Activated T-cell treated with anti-CD3 and anti-CD28 coated beads, Interleukin-2, amount 50 U/mL, for 4 hours (primary cell): Measurements from ENCODE around the gene C4orf51. TPM values are rescaled to one million over a fixed set of nuclear protein-coding genes. Genes with fewer than 3 reads are reported as not detected.
"Not testable (repeated sequence)": the region's sequence is repeated elsewhere in the genome, so short reads cannot be mapped to it uniquely, and the experiment has no call there.

Experiments
- ATAC-seq, 2 donors: fragments of 200-7000 bp; cut with Tn5 transposase; one replicate each; pipeline ENCODE4 v1.10.0; 2021
- DNase-seq: peaks from one replicate; pipeline ENCODE4 v3.0.0-alpha.2; 2020
- H3K27me3 Mint-ChIP-seq: one replicate; pipeline ENCODE4 v1.8.0; 2021; ENCODE audit warnings: low read depth, mixed read lengths
- H3K36me3 Mint-ChIP-seq: one replicate; pipeline ENCODE4 v1.8.0; 2022; ENCODE audit warnings: mixed read lengths; ENCODE audit not compliant: insufficient read depth
- H3K4me1 Mint-ChIP-seq: one replicate; pipeline ENCODE4 v1.8.0; 2021; ENCODE audit warnings: low read depth, mixed read lengths
- H3K4me3 Mint-ChIP-seq: one replicate; pipeline ENCODE4 v1.8.0; 2021; ENCODE audit warnings: mild to moderate bottlenecking, moderate library complexity, mixed read lengths
- H3K9me3 Mint-ChIP-seq: one replicate; pipeline ENCODE4 v1.8.0; 2021; ENCODE audit warnings: mixed read lengths
- total RNA-seq, 3 donors: library from RNA; stranded (reverse); gene quantifications; one replicate each; pipeline ENCODE4 v1.2.1, GENCODE V29; 2021

C4orf51 gene
- total RNA-seq: not detected

DNA sequence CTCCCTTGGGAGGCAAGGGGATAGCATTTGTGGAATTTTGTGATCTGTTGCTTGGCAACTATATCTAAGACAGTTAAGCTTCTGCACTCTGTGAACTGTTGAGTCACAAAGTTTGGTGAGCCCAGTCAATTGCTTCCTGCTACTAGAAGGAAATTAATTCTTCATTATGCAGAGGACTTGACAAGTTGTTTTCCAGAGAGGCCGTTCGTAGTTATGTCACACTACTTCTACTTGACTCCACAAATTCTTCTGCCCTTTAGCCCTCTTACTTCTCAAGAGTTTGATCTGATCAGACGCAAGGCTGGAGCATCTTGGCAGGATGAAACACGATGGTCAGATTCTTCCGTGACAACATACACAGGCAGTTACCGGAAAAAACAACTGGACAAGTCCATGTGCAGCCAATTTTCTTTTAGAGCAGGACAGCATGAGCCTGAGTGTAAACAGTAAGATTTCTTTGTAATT, at the start of gene C4orf51:
C4orf51 (plus strand) TSS at position 156 of the 465 bp plus-strand sequence; CDS start at position 214, 58 bp downstream.
- H3K36me3 Mint-ChIP-seq: no peaks in the 10 kb centered on the region
- DNase-seq: no peak
- no peak for ATAC-seq
- H3K4me3 Mint-ChIP-seq: no peak within 1 kb of the TSS
- H3K9me3 Mint-ChIP-seq: peaks cover 10% of the 10 kb centered on the region
- no peaks in the 10 kb centered on the region for H3K4me1 Mint-ChIP-seq
- H3K27me3 Mint-ChIP-seq: peaks cover 17% of the 10 kb centered on the region

DNA sequence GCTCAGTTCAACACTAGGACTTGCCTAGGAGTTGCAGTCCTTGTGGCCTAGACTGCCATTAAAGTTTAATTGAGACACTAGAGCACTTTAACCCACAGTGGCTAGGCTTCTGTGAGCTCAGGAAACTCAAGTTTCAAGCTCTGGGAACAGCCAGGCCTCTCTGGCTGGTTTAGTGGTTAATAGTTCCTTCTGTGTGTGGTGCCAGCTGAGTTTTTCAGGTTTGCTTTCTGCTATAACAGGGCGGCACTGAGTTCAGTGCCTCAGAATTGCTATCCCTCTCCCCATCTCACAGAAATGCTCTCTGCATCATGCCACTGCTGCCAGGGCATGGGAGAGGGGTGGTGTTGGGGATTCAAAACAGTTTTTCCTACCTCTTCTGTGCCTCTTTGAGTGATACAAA, 44.8 kb upstream of the C4orf51 start:
- ATAC-seq (no peak), DNase-seq (no peak)
- no peaks in the 10 kb centered on the region for H3K27me3 Mint-ChIP-seq
- no peaks in the 10 kb centered on the region for H3K9me3 Mint-ChIP-seq
- no peak overlapping the region for H3K4me3 Mint-ChIP-seq
- H3K4me1 Mint-ChIP-seq: peaks cover 14% of the 10 kb centered on the region
- peaks cover 23% of the 10 kb centered on the region for H3K36me3 Mint-ChIP-seq

DNA sequence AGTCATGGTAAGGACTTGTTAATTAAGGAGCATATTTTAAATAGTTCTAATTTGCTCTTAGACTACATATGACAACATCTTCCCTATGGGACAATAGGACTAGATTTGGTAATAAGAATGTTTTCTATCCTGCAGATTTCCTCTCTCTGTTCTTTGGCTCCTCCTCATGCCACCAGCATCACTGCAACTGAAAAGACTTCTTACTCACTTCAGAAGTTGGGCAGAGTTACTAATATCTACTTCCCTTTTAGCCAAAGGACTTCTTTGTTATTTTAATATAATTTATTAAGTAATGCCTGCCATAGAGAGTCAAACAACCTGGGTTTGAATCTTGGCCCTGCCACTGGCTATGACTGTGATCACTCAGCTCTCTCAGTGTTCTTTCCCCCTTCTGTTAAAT, 44.3 kb upstream of the C4orf51 start:
- peaks cover 22% of the 10 kb centered on the region for H3K36me3 Mint-ChIP-seq
- no peak for DNase-seq
- peaks cover 14% of the 10 kb centered on the region for H3K4me1 Mint-ChIP-seq
- no peak for ATAC-seq
- H3K27me3 Mint-ChIP-seq: no peaks in the 10 kb centered on the region
- no peak overlapping the region for H3K4me3 Mint-ChIP-seq
- H3K9me3 Mint-ChIP-seq: no peaks in the 10 kb centered on the region

DNA sequence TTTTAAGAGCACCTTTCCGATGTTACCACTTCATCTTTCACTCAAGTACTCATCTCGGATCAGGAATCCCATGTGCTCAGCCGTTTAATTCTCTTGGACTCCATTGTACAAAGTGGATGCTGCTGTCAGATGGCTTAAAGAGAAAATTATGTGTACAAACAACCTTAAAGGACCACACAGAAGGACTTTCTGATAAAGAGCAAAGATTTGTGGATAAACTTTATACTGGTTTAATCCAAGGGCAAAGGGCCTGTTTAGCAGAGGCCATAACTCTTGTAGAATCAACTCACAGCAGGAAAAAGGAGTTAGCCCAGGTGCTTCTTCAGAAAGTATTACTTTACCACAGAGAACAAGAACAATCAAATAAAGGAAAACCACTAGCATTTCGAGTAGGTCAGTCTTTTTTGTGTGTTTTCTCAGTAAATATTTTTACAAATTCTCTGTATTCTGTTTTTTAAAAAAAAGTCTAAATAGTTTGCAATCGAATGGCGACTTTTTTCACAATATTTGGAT, 40.7 kb upstream of the C4orf51 start:
- ATAC-seq (no peak), DNase-seq (no peak)
- Mint-ChIP-seq H3K9me3 (no peaks in the 10 kb centered on the region), H3K4me3 (no peak overlapping the region), H3K4me1 (peaks cover 5% of the 10 kb centered on the region), H3K36me3 (peaks cover 35% of the 10 kb centered on the region), H3K27me3 (no peaks in the 10 kb centered on the region)

DNA sequence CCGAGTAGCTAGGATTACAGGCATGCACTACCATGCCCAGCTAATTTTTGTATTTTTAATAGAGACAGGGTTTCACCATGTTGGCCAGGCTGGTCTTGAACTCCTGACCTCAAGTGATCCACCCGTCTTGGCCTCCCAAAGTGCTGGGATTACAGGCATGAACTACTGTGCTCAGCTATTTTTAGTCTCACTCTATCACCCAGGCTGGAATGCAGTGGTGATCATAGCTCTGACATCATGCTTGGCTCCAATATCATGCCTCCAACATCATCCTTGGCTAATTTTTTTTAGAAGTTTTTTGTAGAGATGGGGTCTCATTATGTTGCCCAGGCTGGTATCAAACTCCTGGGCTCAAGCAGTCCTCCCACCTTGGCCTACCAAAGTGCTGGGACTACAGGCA, 39.7 kb upstream of the C4orf51 start:
- not testable (repeated sequence) for H3K27me3 Mint-ChIP-seq, H3K9me3 Mint-ChIP-seq, DNase-seq, ATAC-seq, H3K4me3 Mint-ChIP-seq, H3K4me1 Mint-ChIP-seq
- peaks cover 41% of the 10 kb centered on the region for H3K36me3 Mint-ChIP-seq

DNA sequence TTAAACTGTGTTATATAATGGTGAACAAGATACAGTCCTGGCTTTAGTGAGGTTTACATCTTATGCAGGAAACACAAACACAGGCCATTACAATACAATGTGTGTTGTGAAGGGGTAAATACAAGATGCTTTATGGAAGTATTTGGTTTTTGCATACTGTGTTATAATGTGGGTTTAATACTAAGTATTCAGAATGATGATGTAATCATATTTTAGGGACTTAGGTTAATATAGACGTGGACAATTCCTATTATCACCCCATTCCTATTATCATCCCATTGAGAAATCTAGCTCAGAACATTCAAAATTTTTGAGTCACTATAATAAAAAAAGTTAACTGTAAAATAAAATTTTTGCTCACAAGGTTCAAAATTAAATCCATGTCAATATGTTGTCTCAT, 36.7 kb upstream of the C4orf51 start:
- no peaks in the 10 kb centered on the region for H3K4me1 Mint-ChIP-seq
- ATAC-seq (no peak), DNase-seq (no peak)
- no peak overlapping the region for H3K4me3 Mint-ChIP-seq
- H3K36me3 Mint-ChIP-seq: peaks cover 56% of the 10 kb centered on the region
- no peaks in the 10 kb centered on the region for H3K27me3 Mint-ChIP-seq
- H3K9me3 Mint-ChIP-seq: no peaks in the 10 kb centered on the region

DNA sequence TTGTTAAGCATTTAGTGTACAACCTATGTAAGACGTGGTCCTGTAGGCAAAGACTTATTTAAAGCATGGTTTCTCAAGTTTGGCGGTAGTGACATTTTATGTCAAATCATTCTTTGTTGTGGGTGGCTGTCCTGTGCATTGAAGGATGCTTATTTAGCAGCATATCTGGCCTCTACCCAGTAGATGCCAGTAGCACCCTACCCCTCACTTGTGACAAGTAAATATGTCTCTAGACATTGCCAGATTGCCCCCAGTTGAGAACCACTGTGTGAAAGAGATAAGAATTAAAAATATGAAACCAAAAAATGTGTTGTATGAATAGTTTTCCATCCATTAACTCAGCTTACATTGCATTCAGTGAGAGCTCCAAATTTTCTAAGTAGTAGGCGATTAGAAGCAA, 35.2 kb upstream of the C4orf51 start:
- no peaks in the 10 kb centered on the region for H3K9me3 Mint-ChIP-seq
- peaks cover 52% of the 10 kb centered on the region for H3K36me3 Mint-ChIP-seq
- no peaks in the 10 kb centered on the region for H3K4me1 Mint-ChIP-seq
- H3K4me3 Mint-ChIP-seq: no peak overlapping the region
- DNase-seq: no peak
- H3K27me3 Mint-ChIP-seq: no peaks in the 10 kb centered on the region
- ATAC-seq: no peak

DNA sequence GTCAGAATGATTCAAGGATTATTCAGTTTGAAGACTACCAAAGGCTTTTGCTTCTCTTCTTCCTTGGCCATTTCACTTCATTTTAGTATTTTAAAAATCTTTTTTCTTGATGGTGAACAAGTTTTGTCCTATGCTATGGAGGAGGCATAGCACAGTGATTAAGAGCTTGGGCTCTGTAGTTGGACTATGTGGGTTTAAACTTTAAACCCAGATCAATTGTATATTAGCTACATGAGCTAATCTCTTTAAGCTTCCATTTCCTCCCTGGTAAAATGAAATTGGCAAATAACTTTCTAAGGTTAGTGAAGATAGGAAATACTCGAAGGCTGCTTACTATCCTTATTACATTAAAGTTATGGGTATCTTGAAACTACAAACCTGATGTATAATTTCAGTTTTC, 23.8 kb upstream of the C4orf51 start:
- Mint-ChIP-seq H3K27me3 (no peaks in the 10 kb centered on the region), H3K4me3 (no peak overlapping the region), H3K9me3 (peaks cover 18% of the 10 kb centered on the region), H3K4me1 (no peaks in the 10 kb centered on the region), H3K36me3 (peaks cover 76% of the 10 kb centered on the region)
- DNase-seq: no peak
- no peak for ATAC-seq

DNA sequence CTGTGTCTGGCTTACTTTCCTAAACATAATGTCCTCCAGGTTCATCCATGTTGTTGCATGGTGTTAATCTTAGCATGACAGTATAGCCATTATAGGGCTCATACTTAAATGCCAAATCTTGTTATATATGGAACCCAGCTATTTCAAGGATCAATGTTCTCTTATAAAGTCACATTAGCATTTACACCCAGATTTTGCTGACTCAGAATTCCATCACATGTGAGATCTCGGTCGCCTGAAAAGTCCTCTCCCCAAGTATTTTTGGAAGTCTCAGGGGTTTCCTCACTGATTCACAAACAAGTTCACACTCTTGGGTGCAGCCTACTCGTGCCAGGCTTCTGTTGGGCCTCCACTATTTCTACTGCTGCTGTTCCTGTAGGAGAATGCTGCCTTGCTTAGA, 19.9 kb upstream of the C4orf51 start:
- H3K4me3 Mint-ChIP-seq: no peak overlapping the region
- H3K9me3 Mint-ChIP-seq: peaks cover 46% of the 10 kb centered on the region
- DNase-seq (no peak), ATAC-seq (no peak)
- no peaks in the 10 kb centered on the region for H3K27me3 Mint-ChIP-seq
- no peaks in the 10 kb centered on the region for H3K4me1 Mint-ChIP-seq
- H3K36me3 Mint-ChIP-seq: peaks cover 52% of the 10 kb centered on the region

DNA sequence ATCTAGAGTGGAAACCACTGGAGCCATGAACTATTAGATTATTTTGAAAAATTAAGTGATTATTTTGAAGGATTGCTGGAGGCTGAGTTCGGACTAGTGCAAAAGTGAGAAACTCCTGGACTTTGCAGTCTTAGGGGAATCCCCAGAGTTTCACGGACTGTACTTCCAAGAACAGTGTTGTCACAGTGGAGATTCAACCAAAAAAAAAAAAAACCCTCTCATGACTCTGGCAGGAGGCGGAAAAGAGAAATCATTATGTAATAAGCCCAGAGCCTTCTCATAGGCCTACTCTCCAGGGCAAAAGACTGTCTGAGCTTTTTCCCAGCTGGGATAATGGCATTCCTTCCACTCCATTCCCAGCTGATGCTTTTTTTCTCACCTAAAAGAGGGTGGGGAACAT, 16.8 kb upstream of the C4orf51 start:
- H3K27me3 Mint-ChIP-seq: no peaks in the 10 kb centered on the region
- H3K4me1 Mint-ChIP-seq: no peaks in the 10 kb centered on the region
- no peak for DNase-seq
- H3K9me3 Mint-ChIP-seq: peaks cover 40% of the 10 kb centered on the region
- no peak for ATAC-seq
- H3K4me3 Mint-ChIP-seq: no peak overlapping the region
- peaks cover 25% of the 10 kb centered on the region for H3K36me3 Mint-ChIP-seq

DNA sequence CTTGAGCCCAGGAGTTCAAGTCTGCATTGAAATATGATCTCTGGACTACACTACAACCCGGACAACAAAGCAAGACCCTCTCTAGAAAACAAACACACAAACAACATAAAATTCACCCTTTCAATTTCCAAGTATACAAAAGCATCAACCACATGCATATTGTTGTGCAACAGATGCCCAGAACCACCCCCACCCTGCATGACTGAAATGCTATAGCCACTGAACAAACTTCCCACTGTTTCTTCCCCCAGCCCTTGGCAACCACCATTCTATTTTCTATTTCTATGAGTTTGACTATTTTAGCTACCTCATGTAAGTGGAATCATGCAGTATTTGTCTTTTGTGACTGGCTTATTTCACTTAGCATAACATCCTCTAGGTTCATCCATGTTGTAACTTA, 14.2 kb upstream of the C4orf51 start:
- DNase-seq: no peak

DNA sequence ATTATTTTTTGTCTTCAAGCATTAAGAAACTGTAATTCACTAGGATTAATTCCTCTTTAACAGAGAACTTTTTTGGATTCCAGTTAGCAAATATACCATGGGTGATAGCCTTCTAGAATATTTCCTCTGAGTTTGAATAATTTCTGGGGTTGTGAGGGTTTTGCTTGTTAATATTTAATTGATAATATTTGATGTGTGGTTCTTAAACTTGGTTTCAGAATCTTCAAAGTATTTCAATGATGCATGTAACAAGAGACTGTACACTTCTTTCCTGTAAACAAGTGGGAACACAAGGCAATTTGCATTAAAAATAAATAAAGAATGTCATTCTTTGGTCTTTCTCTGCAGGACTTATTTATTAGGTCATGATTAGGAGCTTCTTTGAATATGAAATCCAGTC, 9.5 kb upstream of the C4orf51 start:
- Mint-ChIP-seq H3K4me3 (no peak overlapping the region), H3K4me1 (no peaks in the 10 kb centered on the region), H3K36me3 (no peaks in the 10 kb centered on the region), H3K9me3 (peaks cover 5% of the 10 kb centered on the region), H3K27me3 (no peaks in the 10 kb centered on the region)
- ATAC-seq (no peak), DNase-seq (no peak)

More for the DNA sequence above, 14.2 kb upstream of the C4orf51 start:
- no peak overlapping the region for H3K4me3 Mint-ChIP-seq
- peaks cover 2% of the 10 kb centered on the region for H3K36me3 Mint-ChIP-seq
- no peaks in the 10 kb centered on the region for H3K4me1 Mint-ChIP-seq
- peaks cover 32% of the 10 kb centered on the region for H3K9me3 Mint-ChIP-seq
- ATAC-seq: no peak
- H3K27me3 Mint-ChIP-seq: no peaks in the 10 kb centered on the region

DNA sequence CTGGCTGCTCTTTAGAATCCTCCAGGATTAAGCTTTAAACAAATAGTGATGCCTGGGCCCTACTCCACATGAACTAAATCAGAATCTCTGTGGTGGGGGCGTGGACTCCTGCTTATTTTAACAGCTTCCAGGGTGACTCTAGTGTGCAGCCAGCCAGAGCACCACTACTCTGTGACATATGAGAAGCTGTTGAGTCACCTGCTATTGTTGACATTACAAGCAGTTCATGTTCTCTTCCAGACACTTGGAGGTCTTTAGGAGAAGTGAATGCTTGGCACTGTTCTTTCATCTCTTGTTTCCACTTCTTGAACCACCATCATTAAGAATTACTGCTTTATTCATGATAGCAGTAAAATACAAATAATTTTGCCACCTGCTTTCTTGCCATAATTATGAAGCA, 426 bp upstream of the C4orf51 start:
- no peaks in the 10 kb centered on the region for H3K4me1 Mint-ChIP-seq
- H3K27me3 Mint-ChIP-seq: peaks cover 17% of the 10 kb centered on the region
- ATAC-seq (no peak), DNase-seq (no peak)
- no peak overlapping the region for H3K4me3 Mint-ChIP-seq
- H3K9me3 Mint-ChIP-seq: peaks cover 10% of the 10 kb centered on the region
- no peaks in the 10 kb centered on the region for H3K36me3 Mint-ChIP-seq

DNA sequence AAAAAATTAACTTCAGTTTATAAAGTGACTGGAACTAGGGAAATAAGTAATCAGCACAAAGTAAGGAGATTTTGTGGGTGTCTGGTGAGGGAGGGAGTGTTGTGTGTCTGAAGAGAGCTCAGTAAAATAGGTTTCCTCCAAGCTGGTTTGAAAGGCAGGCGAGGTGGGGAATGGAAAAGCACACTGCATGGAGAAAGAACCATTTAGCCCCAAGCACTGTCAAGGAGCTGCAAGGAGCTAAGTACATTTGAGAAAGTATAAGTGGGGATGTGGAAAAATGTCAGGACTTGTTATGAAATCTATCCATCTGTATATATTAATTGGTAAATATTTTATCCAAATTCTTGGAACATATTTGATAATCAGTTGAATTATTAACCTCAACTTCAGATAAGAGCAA, 956 bp downstream of the C4orf51 start:
- no peak for DNase-seq

DNA sequence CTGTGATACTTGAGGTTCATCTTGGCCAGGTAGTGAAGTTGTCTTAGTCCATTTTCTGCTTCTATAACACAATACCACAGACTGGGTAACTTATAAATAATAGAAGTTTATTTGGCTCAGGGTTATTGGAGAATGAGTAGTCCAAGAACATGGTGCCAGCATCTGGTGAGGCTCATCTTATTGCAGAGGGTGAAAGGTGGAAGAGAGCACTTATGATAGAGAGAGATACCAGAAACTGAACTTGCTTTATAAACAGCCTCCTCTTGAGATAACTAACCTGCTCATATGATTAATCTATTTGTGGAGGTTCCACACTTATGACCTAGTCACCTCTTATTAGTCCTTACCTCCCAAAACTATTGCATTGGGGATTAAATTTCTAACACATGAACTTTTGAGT, 1.6 kb downstream of the C4orf51 start:
- Mint-ChIP-seq H3K27me3 (peaks cover 17% of the 10 kb centered on the region), H3K4me3 (no peak overlapping the region), H3K4me1 (no peaks in the 10 kb centered on the region), H3K9me3 (peaks cover 10% of the 10 kb centered on the region), H3K36me3 (no peaks in the 10 kb centered on the region)
- DNase-seq (no peak), ATAC-seq (no peak)

More for the DNA sequence above, 956 bp downstream of the C4orf51 start:
- Mint-ChIP-seq H3K36me3 (no peaks in the 10 kb centered on the region), H3K4me3 (no peak overlapping the region), H3K27me3 (peaks cover 17% of the 10 kb centered on the region), H3K4me1 (no peaks in the 10 kb centered on the region), H3K9me3 (peaks cover 10% of the 10 kb centered on the region)
- ATAC-seq: no peak

DNA sequence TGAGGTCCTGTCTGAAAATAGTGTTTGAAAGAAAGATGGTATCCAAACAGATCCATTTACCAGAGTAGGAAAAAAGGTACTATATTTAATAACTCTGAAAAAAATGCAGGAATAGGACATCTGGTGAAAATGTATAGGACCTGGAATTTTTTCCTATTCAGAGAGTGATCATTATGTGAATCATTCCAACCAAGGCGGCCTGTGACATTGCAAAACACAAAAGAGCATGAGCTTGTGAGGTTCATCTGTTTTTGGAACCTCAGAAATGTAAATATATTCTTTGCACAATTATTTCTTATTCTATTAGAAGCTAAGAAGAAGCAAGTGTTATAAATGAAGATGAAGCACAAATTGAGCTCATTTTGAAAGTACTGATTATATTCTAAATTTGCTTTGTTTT, 2.0 kb downstream of the C4orf51 start:
- no peaks in the 10 kb centered on the region for H3K4me1 Mint-ChIP-seq

More for the DNA sequence above, 2.0 kb downstream of the C4orf51 start:
- DNase-seq (no peak), ATAC-seq (no peak)
- no peaks in the 10 kb centered on the region for H3K36me3 Mint-ChIP-seq
- peaks cover 17% of the 10 kb centered on the region for H3K27me3 Mint-ChIP-seq
- H3K9me3 Mint-ChIP-seq: peaks cover 10% of the 10 kb centered on the region
- no peak overlapping the region for H3K4me3 Mint-ChIP-seq
